GM23338 (cell line): ENCODE data around the gene DENR.
"Not testable (repeated sequence)": the region's sequence is repeated elsewhere in the genome, so short reads cannot be mapped to it uniquely, and the experiment has no call there.

Experiments used
- CTCF ChIP-seq, 2 experiments: fragments of 200-600 bp in 1 of 2; sonication (generic) in 1 of 2; conservative IDR thresholded peaks; 2 replicates each; pipeline versions ENCODE4 v1.5.1 to v1.6.1; 2016 to 2017; ENCODE audit warnings: antibody characterized with exemption in 2 of 2, low read depth in 2 of 2, mild to moderate bottlenecking in 2 of 2, moderate library complexity in 1 of 2
- EZH2 ChIP-seq: fragments of 200-600 bp; sonication (generic); IDR thresholded peaks from one replicate; pipeline ENCODE4 v1.8.0; 2017; ENCODE audit warnings: antibody characterized with exemption, mild to moderate bottlenecking, low read depth; ENCODE audit not compliant: unreplicated experiment
- POLR2AphosphoS5 ChIP-seq: IDR thresholded peaks from 2 replicates; pipeline ENCODE4 v1.6.1; 2016; ENCODE audit warnings: antibody characterized with exemption, low read depth

DNA sequence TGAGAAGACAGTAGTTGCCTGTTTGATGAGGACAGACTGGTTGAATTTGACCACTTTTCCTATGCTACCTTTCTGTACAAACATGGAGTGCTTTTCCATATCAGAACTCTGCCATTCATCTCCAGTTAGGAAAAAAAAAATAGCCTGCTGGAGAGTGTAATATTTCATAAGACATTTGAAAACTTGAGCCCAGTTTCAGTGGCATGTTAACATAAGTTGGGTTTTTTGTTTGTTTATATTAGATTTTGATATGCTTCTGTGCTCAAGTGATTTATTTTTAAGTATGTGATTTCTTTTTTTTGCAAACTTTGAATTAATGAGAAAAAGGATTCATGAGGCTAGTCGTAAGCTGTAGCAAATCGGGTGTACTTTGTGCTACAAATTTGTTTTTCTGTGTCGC lies 48.8 kb upstream of the DENR start:
- not testable (repeated sequence) for TF ChIP-seq CTCF (conservative IDR thresholded peaks at IDR 0.05; ENCODE audit: low read depth in 2 of 2); POLR2AphosphoS5; EZH2
